GM12878 (cell line): ENCODE measurements around the gene DPP6. TPM values are rescaled to one million over a fixed set of nuclear protein-coding genes. Genes with fewer than 3 reads are reported as not detected.
"Not testable (repeated sequence)": the region's sequence is repeated elsewhere in the genome, so short reads cannot be mapped to it uniquely, and the experiment has no call there.

Experiments
- ATAC-seq: fragments of 200-7000 bp; cut with Tn5 transposase; 3 replicates; pipeline ENCODE4 v1.9.1; 2020; ENCODE audit warnings: mild to moderate bottlenecking, moderate library complexity
- BruUV-seq: library from RNA; stranded (reverse); fragments of 400-500 nt; replicated peaks from 2 replicates; lab custom pipeline; 2021; lab: Mats Ljungman, UMichigan
- CTCF ChIA-PET: fragments of 300-600 bp; sonication (Branson Sonifier 250); formaldehyde crosslinking; extraction: SDS; loops from one replicate; lab custom pipeline; 2021; ENCODE audit warnings: inconsistent platforms; lab: Yijun Ruan, JAX
- POLR2A ChIA-PET: fragments of 350-600 bp; formaldehyde crosslinking; extraction: SDS; loops from one replicate; lab custom pipeline; 2021; ENCODE audit warnings: inconsistent platforms; lab: Charles Lee
- RAD21 ChIA-PET: fragments of 300-600 bp; sonication (Branson Sonifier 250); formaldehyde crosslinking; loops from one replicate; lab custom pipeline; 2023; ENCODE audit warnings: antibody characterized with exemption; ENCODE audit not compliant: unreplicated experiment; lab: Charles Lee
- SMC1A ChIA-PET: fragments of 300-600 bp; sonication (Branson Sonifier 250); formaldehyde crosslinking; loops from one replicate; lab custom pipeline; 2023; ENCODE audit not compliant: unreplicated experiment, uncharacterized antibody; lab: Charles Lee
- DNase-seq: peaks from one replicate; pipeline ENCODE4 v3.0.0-alpha.2; 2011; ENCODE audit warnings: low read depth, low spot score
- FAIRE-seq: peaks from 3 replicates; lab custom pipeline; 2011; peaks lifted over from hg19 to GRCh38; lab: Jason Lieb, UNC
- H2AFZ ChIP-seq: 2 replicates; pipeline ENCODE4 v1.6.0; 2011; ENCODE audit warnings: low read depth, low read length, control low read depth; ENCODE audit not compliant: control insufficient read depth
- H3K27ac ChIP-seq: 2 replicates; pipeline ENCODE4 v1.5.1; 2011; ENCODE audit warnings: control low read depth; ENCODE audit not compliant: control insufficient read depth, insufficient read depth
- H3K27me3 ChIP-seq, 2 experiments: replicated peaks in 1 of 2; 2 replicates each; pipeline versions ENCODE4 v1.6.0 to v1.6.1; 2011; ENCODE audit warnings: low read length in 1 of 2; ENCODE audit not compliant: control insufficient read depth in 2 of 2, insufficient read depth in 2 of 2
- H3K36me3 ChIP-seq, 2 experiments: 2 replicates each; pipeline ENCODE4 v1.5.1; 2011; ENCODE audit warnings: low read length in 1 of 2; ENCODE audit not compliant: control insufficient read depth in 2 of 2, insufficient read depth in 2 of 2
- H3K4me1 ChIP-seq: 2 replicates; pipeline ENCODE4 v1.6.1; 2011; ENCODE audit warnings: mild to moderate bottlenecking, low read length, moderate library complexity, mixed read lengths; ENCODE audit not compliant: control insufficient read depth, insufficient read depth
- H3K4me2 ChIP-seq: 2 replicates; pipeline ENCODE4 v1.6.0; 2011; ENCODE audit warnings: control low read depth; ENCODE audit not compliant: control insufficient read depth, insufficient read depth
- H3K4me3 ChIP-seq: fragments of 200-600 bp; sonication (generic); 2 replicates; pipeline ENCODE4 v1.5.1; 2016
- H3K79me2 ChIP-seq: 2 replicates; pipeline ENCODE4 v1.6.0; 2011; ENCODE audit warnings: low read length; ENCODE audit not compliant: control insufficient read depth, insufficient read depth
- H3K9ac ChIP-seq: 2 replicates; pipeline ENCODE4 v1.8.0; 2011; ENCODE audit warnings: low read length, control low read depth, mixed read lengths; ENCODE audit not compliant: control insufficient read depth, insufficient read depth
- H3K9me3 ChIP-seq: replicated peaks from 3 replicates; pipeline ENCODE4 v1.5.1; 2011; ENCODE audit warnings: mild to moderate bottlenecking, low read length; ENCODE audit not compliant: control insufficient read depth, insufficient read depth
- H4K20me1 ChIP-seq: 2 replicates; pipeline ENCODE4 v1.6.0; 2011; ENCODE audit not compliant: control insufficient read depth, insufficient read depth
- WGBS: methylation state at CpG from one replicate; pipeline ENCODE4 v1.1.6; 2016; ENCODE audit warnings: low lambda C conversion rate; ENCODE audit not compliant: insufficient replicate concordance, insufficient coverage; ENCODE audit errors: missing lambda C conversion rate; 5-methylcytosine and 5-hydroxymethylcytosine counted together
- in situ Hi-C: fragments of 300-500 bp; cut with MboI; formaldehyde crosslinking; loops from 9 replicates; pipeline ENCODE4 v1.14.3; 2018; ENCODE audit warnings: mixed read lengths
- intact Hi-C: fragments of 100-400 bp; cut with micrococcal nuclease; formaldehyde crosslinking; loops from one replicate; pipeline ENCODE4 v1.14.2; 2022; ENCODE audit not compliant: unreplicated experiment
- polyA plus RNA-seq, 11 experiments: library from polyadenylated mRNA; depleted of rRNA in 4 of 11; unstranded in 6 of 11; stranded (reverse) in 5 of 11; fragments of >200 nt; fragmentation: Nextera tagmentation in 4 of 11; fragmentation: Illumina TruSeq in 1 of 11; extraction: Ambion mirVana in 4 of 11; extraction: Trizol in 1 of 11; gene quantifications; 1 replicate in 1 of 11; 2 replicates in 10 of 11; pipeline versions ENCODE4 v1.2.1 to v1.2.3, GENCODE V29; 2011 to 2016; ENCODE audit warnings: inconsistent platforms in 2 of 11, missing spikeins in 2 of 11, low read depth in 1 of 11
- total RNA-seq, 4 experiments: library from RNA; depleted of rRNA in 3 of 4; stranded (reverse); fragments of >200 nt in 3 of 4; fragmentation: Illumina TruSeq in 1 of 4; extraction: Trizol in 1 of 4; gene quantifications; 2 replicates each; pipeline versions ENCODE4 v1.2.1 to v1.2.3, GENCODE V29; 2013 to 2021

DPP6 gene
- total and polyA plus RNA-seq, 10 of the 15 experiments (the other 5 are each of a cell fraction or from before 2014, with no cell fraction given) = not detected

DNA sequence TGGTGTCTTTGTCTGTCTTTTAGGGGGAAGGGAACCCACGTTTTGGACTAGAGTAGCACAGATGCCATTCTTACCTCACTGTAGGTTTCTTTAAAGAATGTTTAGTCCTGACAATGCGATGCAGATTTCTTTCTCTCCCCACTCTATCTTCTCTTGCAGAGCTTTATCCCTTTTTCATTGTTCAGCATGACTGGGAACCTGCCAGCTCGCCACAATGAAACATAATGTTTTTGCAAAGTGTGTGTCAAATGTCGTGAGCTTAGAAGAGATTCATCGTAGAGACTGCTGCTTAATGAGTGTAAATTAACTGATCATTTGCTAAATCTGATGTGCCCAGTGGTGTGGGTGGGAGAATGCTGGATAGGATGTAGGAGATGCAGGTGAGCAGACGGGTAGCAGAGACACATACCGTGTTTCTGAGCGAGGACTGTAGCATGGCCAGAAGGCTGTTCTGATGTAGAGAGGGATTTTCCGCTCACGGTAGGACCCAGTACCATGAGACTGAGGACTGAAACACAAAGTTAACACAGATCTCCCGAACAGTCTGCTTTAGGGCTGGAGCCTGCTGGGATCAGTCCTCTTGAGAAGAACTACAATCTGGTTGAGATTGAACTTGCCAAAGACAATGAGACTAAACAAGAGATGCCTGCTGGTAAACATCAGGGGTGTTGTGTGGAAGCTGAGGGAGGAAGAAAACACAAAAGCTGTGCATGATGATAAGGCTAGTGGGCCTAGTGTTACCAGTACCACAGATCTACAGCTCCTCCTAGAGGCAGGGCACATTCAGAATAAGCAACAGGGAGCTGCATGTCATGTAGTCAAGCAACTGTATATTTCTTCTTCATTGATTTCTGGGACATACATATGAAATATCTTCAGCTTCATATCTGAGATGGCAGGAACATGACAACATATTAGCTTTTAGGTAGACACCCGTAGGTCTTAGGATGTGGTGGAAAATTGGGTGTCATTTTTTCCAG is 65.5 kb downstream of the DPP6 start:
- H3K4me2 ChIP-seq, in situ Hi-C loops, H3K36me3 ChIP-seq, CTCF ChIA-PET, RAD21 ChIA-PET, H3K4me3 ChIP-seq, H3K27ac ChIP-seq, H3K27me3 ChIP-seq, ATAC-seq, H3K79me2 ChIP-seq, POLR2A ChIA-PET, H3K9me3 ChIP-seq, H3K4me1 ChIP-seq, BruUV-seq, intact Hi-C loops, H4K20me1 ChIP-seq, SMC1A ChIA-PET, H3K9ac ChIP-seq, H2AFZ ChIP-seq, DNase-seq: not testable (repeated sequence)
- WGBS = 43% methylated on average over 8 of the region's 12 CpGs
- FAIRE-seq = peak; percentile 87

GRCh38 chr7:154120825-154121224 is 68.6 kb downstream of the DPP6 start:
- WGBS = 36% methylated on average over 5 of the region's 5 CpGs
- RAD21 ChIA-PET, H3K9me3 ChIP-seq, POLR2A ChIA-PET, H3K27ac ChIP-seq, H3K4me2 ChIP-seq, H2AFZ ChIP-seq, DNase-seq, H3K79me2 ChIP-seq, H3K4me3 ChIP-seq, SMC1A ChIA-PET, intact Hi-C loops, in situ Hi-C loops, H3K4me1 ChIP-seq, ATAC-seq, H3K27me3 ChIP-seq, H3K36me3 ChIP-seq, BruUV-seq, FAIRE-seq, CTCF ChIA-PET, H3K9ac ChIP-seq, H4K20me1 ChIP-seq: not testable (repeated sequence)

DNA sequence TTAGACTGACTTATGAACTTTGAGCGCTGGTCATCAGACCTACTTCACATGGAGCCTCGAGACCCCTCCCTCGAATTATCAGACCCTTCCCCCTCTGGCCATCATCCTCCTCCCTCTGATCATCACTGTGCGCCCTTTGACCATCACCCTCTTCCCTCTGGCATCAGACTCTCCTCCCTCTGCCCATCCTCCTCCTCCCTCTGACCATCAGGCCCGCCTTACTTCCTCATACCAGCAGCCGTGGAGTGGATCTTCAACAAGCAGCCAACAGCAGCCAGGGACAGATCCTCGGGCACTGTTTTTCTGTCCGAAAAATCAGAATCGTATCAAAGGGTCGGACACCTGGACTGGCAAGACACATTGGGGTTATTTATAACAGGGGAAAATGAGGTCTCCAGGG is 70.5 kb downstream of the DPP6 start:
- H3K4me3 ChIP-seq, RAD21 ChIA-PET, CTCF ChIA-PET, H3K36me3 ChIP-seq, H3K4me1 ChIP-seq, intact Hi-C loops, H3K27ac ChIP-seq, H3K9ac ChIP-seq, H3K9me3 ChIP-seq, ATAC-seq, DNase-seq, H4K20me1 ChIP-seq, SMC1A ChIA-PET, H2AFZ ChIP-seq, in situ Hi-C loops, H3K27me3 ChIP-seq, H3K4me2 ChIP-seq, H3K79me2 ChIP-seq, BruUV-seq, POLR2A ChIA-PET: not testable (repeated sequence)
- FAIRE-seq = peak; percentile 41
- WGBS = 44% methylated on average over 3 of the region's 10 CpGs

- H3K9me3 ChIP-seq, H2AFZ ChIP-seq, H3K9ac ChIP-seq, DNase-seq, H3K27ac ChIP-seq, FAIRE-seq, intact Hi-C loops, ATAC-seq, H3K4me1 ChIP-seq, H3K4me2 ChIP-seq, POLR2A ChIA-PET, H3K4me3 ChIP-seq, BruUV-seq, H4K20me1 ChIP-seq, H3K36me3 ChIP-seq, H3K27me3 ChIP-seq, CTCF ChIA-PET, H3K79me2 ChIP-seq, RAD21 ChIA-PET, in situ Hi-C loops, SMC1A ChIA-PET: not testable (repeated sequence)
- 61% methylated on average over 5 of the region's 7 CpGs for WGBS
Observed at GRCh38 chr7:154123397-154123796, 71.2 kb downstream of the DPP6 start.
